GM23338 (cell line): ENCODE data around the gene NKAIN2. TPM values are rescaled to one million over a fixed set of nuclear protein-coding genes. Genes with fewer than 3 reads are reported as not detected.

Experiments used
- ATAC-seq: fragments of 200-7000 bp; cut with Tn5 transposase; 3 replicates; pipeline ENCODE4 v1.9.1; 2020
- DNase-seq: peaks from one replicate; pipeline ENCODE4 v3.0.0-alpha.2; 2015; ENCODE audit warnings: low spot score
- H2AFZ ChIP-seq: fragments of 200-600 bp; sonication (generic); 2 replicates; pipeline ENCODE4 v1.8.0; 2016; ENCODE audit warnings: antibody characterized with exemption, mild to moderate bottlenecking, moderate library complexity
- H3F3A ChIP-seq: fragments of 200-600 bp; sonication (generic); replicated peaks from 2 replicates; pipeline ENCODE4 v1.8.0; 2017; ENCODE audit warnings: antibody characterized with exemption, mixed run types, low read depth
- H3K27ac ChIP-seq: fragments of 200-600 bp; sonication (generic); 2 replicates; pipeline ENCODE4 v1.6.1; 2016; ENCODE audit warnings: low read depth
- H3K27me3 ChIP-seq: fragments of 200-600 bp; sonication (generic); 2 replicates; pipeline ENCODE4 v1.8.0; 2016; ENCODE audit warnings: mild to moderate bottlenecking, mixed run types, moderate library complexity; ENCODE audit not compliant: insufficient read depth
- H3K36me3 ChIP-seq: fragments of 200-600 bp; sonication (generic); 2 replicates; pipeline ENCODE4 v1.8.0; 2016; ENCODE audit warnings: mild to moderate bottlenecking; ENCODE audit not compliant: insufficient read depth
- H3K4me1 ChIP-seq: fragments of 200-600 bp; sonication (generic); 2 replicates; pipeline ENCODE4 v1.8.0; 2016; ENCODE audit warnings: mild to moderate bottlenecking, moderate library complexity; ENCODE audit not compliant: insufficient read depth
- H3K4me2 ChIP-seq: fragments of 200-600 bp; sonication (generic); 2 replicates; pipeline ENCODE4 v1.7.1; 2017; ENCODE audit warnings: mixed run types
- H3K4me3 ChIP-seq: fragments of 200-600 bp; sonication (generic); 2 replicates; pipeline ENCODE4 v1.6.1; 2016; ENCODE audit warnings: mixed run types
- H3K79me2 ChIP-seq: fragments of 200-600 bp; sonication (generic); replicated peaks from 2 replicates; pipeline ENCODE4 v1.8.0; 2017; ENCODE audit warnings: mild to moderate bottlenecking; ENCODE audit not compliant: insufficient read depth
- H3K9me2 ChIP-seq: fragments of 200-600 bp; sonication (generic); 2 replicates; pipeline ENCODE4 v1.8.0; 2017; ENCODE audit not compliant: insufficient read depth
- H4K20me1 ChIP-seq: fragments of 200-600 bp; sonication (generic); replicated peaks from 2 replicates; pipeline ENCODE4 v1.8.0; 2017; ENCODE audit warnings: mild to moderate bottlenecking; ENCODE audit not compliant: insufficient read depth
- H3K27ac Mint-ChIP-seq: 2 replicates; pipeline ENCODE4 v1.8.0; 2020; ENCODE audit warnings: inconsistent platforms, mild to moderate bottlenecking, moderate library complexity, mixed read lengths
- H3K27me3 Mint-ChIP-seq: 3 replicates; pipeline ENCODE4 v1.8.0; 2022; ENCODE audit warnings: low read depth, mild to moderate bottlenecking, moderate library complexity, mixed read lengths, inconsistent platforms; ENCODE audit not compliant: insufficient read depth, poor library complexity
- H3K36me3 Mint-ChIP-seq: 3 replicates; pipeline ENCODE4 v1.8.0; 2021; ENCODE audit warnings: low read depth, mild to moderate bottlenecking, inconsistent platforms, moderate library complexity, mixed read lengths
- H3K4me1 Mint-ChIP-seq: 3 replicates; pipeline ENCODE4 v1.8.0; 2020; ENCODE audit warnings: mild to moderate bottlenecking, inconsistent platforms, mixed read lengths
- H3K4me3 Mint-ChIP-seq: 3 replicates; pipeline ENCODE4 v1.8.0; 2021; ENCODE audit warnings: moderate library complexity, mild to moderate bottlenecking, inconsistent platforms, mixed read lengths
- H3K9me3 Mint-ChIP-seq: 3 replicates; pipeline ENCODE4 v1.8.0; 2020; ENCODE audit warnings: moderate library complexity, mild to moderate bottlenecking, inconsistent platforms, mixed read lengths
- CREB1 ChIP-seq: fragments of 250-450 bp; sonication (Bioruptor Pico); IDR thresholded peaks from 2 replicates; pipeline ENCODE4 v1.5.0; 2020; ENCODE audit warnings: low read depth, mild to moderate bottlenecking, moderate library complexity
- EZH2 ChIP-seq: fragments of 200-600 bp; sonication (generic); IDR thresholded peaks from one replicate; pipeline ENCODE4 v1.8.0; 2017; ENCODE audit warnings: antibody characterized with exemption, mild to moderate bottlenecking, low read depth; ENCODE audit not compliant: unreplicated experiment
- JUNB ChIP-seq: IDR thresholded peaks from one replicate; pipeline ENCODE4 v1.6.1; 2016; ENCODE audit warnings: antibody characterized with exemption; ENCODE audit not compliant: unreplicated experiment
- NANOG ChIP-seq: IDR thresholded peaks from 2 replicates; pipeline ENCODE4 v1.6.1; 2016; ENCODE audit warnings: antibody characterized with exemption, borderline replicate concordance
- POLR2AphosphoS5 ChIP-seq: IDR thresholded peaks from 2 replicates; pipeline ENCODE4 v1.6.1; 2016; ENCODE audit warnings: antibody characterized with exemption, low read depth
- STAT1 ChIP-seq: IDR thresholded peaks from one replicate; pipeline ENCODE4 v1.6.1; 2016; ENCODE audit warnings: antibody characterized with exemption; ENCODE audit not compliant: unreplicated experiment
- ZNF114 ChIP-seq: fragments of 250-450 bp; sonication (Bioruptor Pico); IDR thresholded peaks from 2 replicates; pipeline ENCODE4 v1.5.0; 2020; ENCODE audit warnings: mild to moderate bottlenecking, moderate library complexity
- ZNF331 ChIP-seq: fragments of 250-450 bp; sonication (Bioruptor Pico); IDR thresholded peaks from 2 replicates; pipeline ENCODE4 v1.5.0; 2020; ENCODE audit warnings: low read depth, mild to moderate bottlenecking, moderate library complexity
- polyA plus RNA-seq: library from polyadenylated mRNA; unstranded; fragments of >200 nt; fragmentation: Nextera tagmentation; extraction: Ambion mirVana; gene quantifications from 2 replicates; pipeline ENCODE4 v1.2.1, GENCODE V29; 2016
- total RNA-seq: library from RNA; depleted of rRNA; stranded (reverse); fragments of >200 nt; shearing (Covaris generic); gene quantifications from 2 replicates; pipeline ENCODE4 v1.2.3, GENCODE V29; 2014
- TF ChIP-seq, protein P1 (sequence below): fragments of 250-450 bp; sonication (Bioruptor Pico); IDR thresholded peaks from 2 replicates; pipeline ENCODE4 v1.5.0; 2020; ENCODE audit warnings: mild to moderate bottlenecking, moderate library complexity
- TF ChIP-seq, protein P2 (sequence below): IDR thresholded peaks from 2 replicates; pipeline ENCODE4 v1.6.1; 2016; ENCODE audit warnings: antibody characterized with exemption
- TF ChIP-seq, protein P3 (sequence below): IDR thresholded peaks from one replicate; pipeline ENCODE4 v1.6.1; 2018; ENCODE audit warnings: antibody characterized with exemption; ENCODE audit not compliant: unreplicated experiment
- TF ChIP-seq, protein P4 (sequence below), 2 experiments: fragments of 200-600 bp in 1 of 2; sonication (generic) in 1 of 2; conservative IDR thresholded peaks; 2 replicates each; pipeline versions ENCODE4 v1.5.1 to v1.6.1; 2016 to 2017; ENCODE audit warnings: antibody characterized with exemption in 2 of 2, low read depth in 2 of 2, mild to moderate bottlenecking in 2 of 2, moderate library complexity in 1 of 2

Gene NKAIN2
- total and polyA plus RNA-seq, 2 experiments from 2014 or later, result 0.39 to 1.1 TPM

DNA sequence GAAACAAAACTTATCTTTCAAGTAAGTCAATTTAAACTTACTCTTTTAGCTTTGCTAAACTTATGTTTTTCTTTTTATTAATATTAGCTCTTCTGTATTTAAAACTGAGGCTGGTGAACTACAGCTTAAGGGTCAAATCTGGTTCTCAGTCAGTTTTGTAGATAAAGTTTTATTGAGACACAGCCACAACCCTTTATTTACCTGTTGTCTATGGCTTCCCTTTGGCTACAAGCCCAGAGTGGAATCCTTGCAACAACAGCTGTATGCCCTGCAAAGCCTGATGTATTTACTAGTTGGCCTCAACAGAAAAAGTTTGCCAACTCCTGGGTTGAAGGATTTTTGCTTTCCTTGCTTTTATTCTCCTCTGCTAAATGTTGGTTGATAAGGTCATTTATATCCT is 667.1 kb downstream of the NKAIN2 start (continued):
- TF ChIP-seq, protein P1, sequence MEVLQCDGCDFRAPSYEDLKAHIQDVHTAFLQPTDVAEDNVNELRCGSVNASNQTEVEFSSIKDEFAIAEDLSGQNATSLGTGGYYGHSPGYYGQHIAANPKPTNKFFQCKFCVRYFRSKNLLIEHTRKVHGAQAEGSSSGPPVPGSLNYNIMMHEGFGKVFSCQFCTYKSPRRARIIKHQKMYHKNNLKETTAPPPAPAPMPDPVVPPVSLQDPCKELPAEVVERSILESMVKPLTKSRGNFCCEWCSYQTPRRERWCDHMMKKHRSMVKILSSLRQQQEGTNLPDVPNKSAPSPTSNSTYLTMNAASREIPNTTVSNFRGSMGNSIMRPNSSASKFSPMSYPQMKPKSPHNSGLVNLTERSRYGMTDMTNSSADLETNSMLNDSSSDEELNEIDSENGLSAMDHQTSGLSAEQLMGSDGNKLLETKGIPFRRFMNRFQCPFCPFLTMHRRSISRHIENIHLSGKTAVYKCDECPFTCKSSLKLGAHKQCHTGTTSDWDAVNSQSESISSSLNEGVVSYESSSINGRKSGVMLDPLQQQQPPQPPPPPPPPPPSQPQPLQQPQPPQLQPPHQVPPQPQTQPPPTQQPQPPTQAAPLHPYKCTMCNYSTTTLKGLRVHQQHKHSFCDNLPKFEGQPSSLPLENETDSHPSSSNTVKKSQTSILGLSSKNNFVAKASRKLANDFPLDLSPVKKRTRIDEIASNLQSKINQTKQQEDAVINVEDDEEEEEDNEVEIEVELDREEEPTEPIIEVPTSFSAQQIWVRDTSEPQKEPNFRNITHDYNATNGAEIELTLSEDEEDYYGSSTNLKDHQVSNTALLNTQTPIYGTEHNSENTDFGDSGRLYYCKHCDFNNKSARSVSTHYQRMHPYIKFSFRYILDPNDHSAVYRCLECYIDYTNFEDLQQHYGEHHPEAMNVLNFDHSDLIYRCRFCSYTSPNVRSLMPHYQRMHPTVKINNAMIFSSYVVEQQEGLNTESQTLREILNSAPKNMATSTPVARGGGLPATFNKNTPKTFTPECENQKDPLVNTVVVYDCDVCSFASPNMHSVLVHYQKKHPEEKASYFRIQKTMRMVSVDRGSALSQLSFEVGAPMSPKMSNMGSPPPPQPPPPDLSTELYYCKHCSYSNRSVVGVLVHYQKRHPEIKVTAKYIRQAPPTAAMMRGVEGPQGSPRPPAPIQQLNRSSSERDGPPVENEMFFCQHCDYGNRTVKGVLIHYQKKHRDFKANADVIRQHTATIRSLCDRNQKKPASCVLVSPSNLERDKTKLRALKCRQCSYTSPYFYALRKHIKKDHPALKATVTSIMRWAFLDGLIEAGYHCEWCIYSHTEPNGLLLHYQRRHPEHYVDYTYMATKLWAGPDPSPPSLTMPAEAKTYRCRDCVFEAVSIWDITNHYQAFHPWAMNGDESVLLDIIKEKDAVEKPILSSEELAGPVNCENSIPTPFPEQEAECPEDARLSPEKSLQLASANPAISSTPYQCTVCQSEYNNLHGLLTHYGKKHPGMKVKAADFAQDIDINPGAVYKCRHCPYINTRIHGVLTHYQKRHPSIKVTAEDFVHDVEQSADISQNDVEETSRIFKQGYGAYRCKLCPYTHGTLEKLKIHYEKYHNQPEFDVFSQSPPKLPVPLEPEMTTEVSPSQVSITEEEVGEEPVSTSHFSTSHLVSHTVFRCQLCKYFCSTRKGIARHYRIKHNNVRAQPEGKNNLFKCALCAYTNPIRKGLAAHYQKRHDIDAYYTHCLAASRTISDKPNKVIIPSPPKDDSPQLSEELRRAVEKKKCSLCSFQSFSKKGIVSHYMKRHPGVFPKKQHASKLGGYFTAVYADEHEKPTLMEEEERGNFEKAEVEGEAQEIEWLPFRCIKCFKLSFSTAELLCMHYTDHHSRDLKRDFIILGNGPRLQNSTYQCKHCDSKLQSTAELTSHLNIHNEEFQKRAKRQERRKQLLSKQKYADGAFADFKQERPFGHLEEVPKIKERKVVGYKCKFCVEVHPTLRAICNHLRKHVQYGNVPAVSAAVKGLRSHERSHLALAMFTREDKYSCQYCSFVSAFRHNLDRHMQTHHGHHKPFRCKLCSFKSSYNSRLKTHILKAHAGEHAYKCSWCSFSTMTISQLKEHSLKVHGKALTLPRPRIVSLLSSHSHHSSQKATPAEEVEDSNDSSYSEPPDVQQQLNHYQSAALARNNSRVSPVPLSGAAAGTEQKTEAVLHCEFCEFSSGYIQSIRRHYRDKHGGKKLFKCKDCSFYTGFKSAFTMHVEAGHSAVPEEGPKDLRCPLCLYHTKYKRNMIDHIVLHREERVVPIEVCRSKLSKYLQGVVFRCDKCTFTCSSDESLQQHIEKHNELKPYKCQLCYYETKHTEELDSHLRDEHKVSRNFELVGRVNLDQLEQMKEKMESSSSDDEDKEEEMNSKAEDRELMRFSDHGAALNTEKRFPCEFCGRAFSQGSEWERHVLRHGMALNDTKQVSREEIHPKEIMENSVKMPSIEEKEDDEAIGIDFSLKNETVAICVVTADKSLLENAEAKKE (CRISPR knock-in tag), result no peak

DNA sequence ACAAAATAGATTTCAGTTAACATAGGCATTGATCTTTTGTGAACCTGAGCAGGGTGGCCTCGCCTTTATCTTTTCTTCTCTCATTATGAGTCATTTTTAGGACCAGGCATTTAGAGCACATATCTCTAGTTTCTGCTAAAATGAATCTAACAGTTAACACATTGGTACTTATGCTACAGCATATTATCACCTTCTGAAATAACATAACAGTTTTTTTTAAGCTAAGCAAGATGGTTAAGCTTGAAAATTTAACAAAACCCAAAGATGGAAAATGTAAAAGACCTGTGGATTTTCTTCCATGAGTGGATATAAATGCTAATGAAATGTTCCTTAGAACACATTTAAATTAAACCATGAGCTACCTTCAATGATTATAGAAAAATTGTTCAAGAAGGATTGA is 671.5 kb downstream of the NKAIN2 start:
- no peak overlapping the region for H2AFZ ChIP-seq
- H3K79me2 ChIP-seq, result no peaks in the 10 kb centered on the region
- TF ChIP-seq POLR2AphosphoS5 (no peak), JUNB (no peak), ZNF331 (CRISPR knock-in tag) (no peak), NANOG (no peak), CREB1 (no peak), EZH2 (no peak), STAT1 (no peak), ZNF114 (CRISPR knock-in tag) (no peak)
- TF ChIP-seq, protein P2, sequence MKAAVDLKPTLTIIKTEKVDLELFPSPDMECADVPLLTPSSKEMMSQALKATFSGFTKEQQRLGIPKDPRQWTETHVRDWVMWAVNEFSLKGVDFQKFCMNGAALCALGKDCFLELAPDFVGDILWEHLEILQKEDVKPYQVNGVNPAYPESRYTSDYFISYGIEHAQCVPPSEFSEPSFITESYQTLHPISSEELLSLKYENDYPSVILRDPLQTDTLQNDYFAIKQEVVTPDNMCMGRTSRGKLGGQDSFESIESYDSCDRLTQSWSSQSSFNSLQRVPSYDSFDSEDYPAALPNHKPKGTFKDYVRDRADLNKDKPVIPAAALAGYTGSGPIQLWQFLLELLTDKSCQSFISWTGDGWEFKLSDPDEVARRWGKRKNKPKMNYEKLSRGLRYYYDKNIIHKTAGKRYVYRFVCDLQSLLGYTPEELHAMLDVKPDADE, result no peak
- TF ChIP-seq, protein P3, sequence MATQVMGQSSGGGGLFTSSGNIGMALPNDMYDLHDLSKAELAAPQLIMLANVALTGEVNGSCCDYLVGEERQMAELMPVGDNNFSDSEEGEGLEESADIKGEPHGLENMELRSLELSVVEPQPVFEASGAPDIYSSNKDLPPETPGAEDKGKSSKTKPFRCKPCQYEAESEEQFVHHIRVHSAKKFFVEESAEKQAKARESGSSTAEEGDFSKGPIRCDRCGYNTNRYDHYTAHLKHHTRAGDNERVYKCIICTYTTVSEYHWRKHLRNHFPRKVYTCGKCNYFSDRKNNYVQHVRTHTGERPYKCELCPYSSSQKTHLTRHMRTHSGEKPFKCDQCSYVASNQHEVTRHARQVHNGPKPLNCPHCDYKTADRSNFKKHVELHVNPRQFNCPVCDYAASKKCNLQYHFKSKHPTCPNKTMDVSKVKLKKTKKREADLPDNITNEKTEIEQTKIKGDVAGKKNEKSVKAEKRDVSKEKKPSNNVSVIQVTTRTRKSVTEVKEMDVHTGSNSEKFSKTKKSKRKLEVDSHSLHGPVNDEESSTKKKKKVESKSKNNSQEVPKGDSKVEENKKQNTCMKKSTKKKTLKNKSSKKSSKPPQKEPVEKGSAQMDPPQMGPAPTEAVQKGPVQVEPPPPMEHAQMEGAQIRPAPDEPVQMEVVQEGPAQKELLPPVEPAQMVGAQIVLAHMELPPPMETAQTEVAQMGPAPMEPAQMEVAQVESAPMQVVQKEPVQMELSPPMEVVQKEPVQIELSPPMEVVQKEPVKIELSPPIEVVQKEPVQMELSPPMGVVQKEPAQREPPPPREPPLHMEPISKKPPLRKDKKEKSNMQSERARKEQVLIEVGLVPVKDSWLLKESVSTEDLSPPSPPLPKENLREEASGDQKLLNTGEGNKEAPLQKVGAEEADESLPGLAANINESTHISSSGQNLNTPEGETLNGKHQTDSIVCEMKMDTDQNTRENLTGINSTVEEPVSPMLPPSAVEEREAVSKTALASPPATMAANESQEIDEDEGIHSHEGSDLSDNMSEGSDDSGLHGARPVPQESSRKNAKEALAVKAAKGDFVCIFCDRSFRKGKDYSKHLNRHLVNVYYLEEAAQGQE, result no peak
- TF ChIP-seq, protein P4, sequence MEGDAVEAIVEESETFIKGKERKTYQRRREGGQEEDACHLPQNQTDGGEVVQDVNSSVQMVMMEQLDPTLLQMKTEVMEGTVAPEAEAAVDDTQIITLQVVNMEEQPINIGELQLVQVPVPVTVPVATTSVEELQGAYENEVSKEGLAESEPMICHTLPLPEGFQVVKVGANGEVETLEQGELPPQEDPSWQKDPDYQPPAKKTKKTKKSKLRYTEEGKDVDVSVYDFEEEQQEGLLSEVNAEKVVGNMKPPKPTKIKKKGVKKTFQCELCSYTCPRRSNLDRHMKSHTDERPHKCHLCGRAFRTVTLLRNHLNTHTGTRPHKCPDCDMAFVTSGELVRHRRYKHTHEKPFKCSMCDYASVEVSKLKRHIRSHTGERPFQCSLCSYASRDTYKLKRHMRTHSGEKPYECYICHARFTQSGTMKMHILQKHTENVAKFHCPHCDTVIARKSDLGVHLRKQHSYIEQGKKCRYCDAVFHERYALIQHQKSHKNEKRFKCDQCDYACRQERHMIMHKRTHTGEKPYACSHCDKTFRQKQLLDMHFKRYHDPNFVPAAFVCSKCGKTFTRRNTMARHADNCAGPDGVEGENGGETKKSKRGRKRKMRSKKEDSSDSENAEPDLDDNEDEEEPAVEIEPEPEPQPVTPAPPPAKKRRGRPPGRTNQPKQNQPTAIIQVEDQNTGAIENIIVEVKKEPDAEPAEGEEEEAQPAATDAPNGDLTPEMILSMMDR (conservative IDR thresholded peaks at IDR 0.05; ENCODE audit: low read depth in 2 of 2), result no peak
- ATAC-seq, result no peak
- Mint-ChIP-seq H3K4me1 (peaks cover 7% of the 10 kb centered on the region), H3K36me3 (no peaks in the 10 kb centered on the region), H3K9me3 (no peaks in the 10 kb centered on the region), H3K27ac (no peak overlapping the region), H3K27me3 (no peaks in the 10 kb centered on the region), H3K4me3 (no peak overlapping the region)
- no peak overlapping the region for H3K4me3 ChIP-seq
- H3K9me2 ChIP-seq, result no peaks in the 10 kb centered on the region
- DNase-seq, result no peak
- no peaks in the 10 kb centered on the region for H4K20me1 ChIP-seq
- no peaks in the 10 kb centered on the region for H3K4me1 ChIP-seq
- H3K4me2 ChIP-seq, result no peak overlapping the region
- H3K27ac ChIP-seq, result no peak overlapping the region
- H3K27me3 ChIP-seq, result no peaks in the 10 kb centered on the region
- H3F3A ChIP-seq, result no peaks in the 10 kb centered on the region
- H3K36me3 ChIP-seq, result no peaks in the 10 kb centered on the region
